ENCODE results near the gene SNCB. TPM values are rescaled to one million over a fixed set of nuclear protein-coding genes. Genes with fewer than 3 reads are reported as not detected.
"Not testable (repeated sequence)": the region's sequence is repeated elsewhere in the genome, so short reads cannot be mapped to it uniquely, and the experiment has no call there.

SNCB gene
- total RNA-seq, 1 donor from 2014 or later, result 0.44 TPM

- Histone ChIP-seq H3K36me3 (no peaks in the 10 kb centered on the region), H3K27me3 (ENCODE audit: low read depth) (peaks cover 45% of the 10 kb centered on the region), H3K9me3 (replicated peaks) (no peaks in the 10 kb centered on the region), H3K4me1 (peaks cover 16% of the 10 kb centered on the region), H3K4me3 (no peak overlapping the region), H3K27ac (replicated peaks) (no peak overlapping the region)
- intact Hi-C loops (cut with micrococcal nuclease), result no loop called here
- DNase-seq, result no peak
- no peak for TF ChIP-seq CTCF (IDR thresholded peaks at IDR 0.05; ENCODE audit: borderline replicate concordance)
Measured at GRCh38 chr5:176606032-176606431, 24.3 kb downstream of the SNCB start.

- DNase-seq, result no peak
- Histone ChIP-seq H3K36me3 (no peaks in the 10 kb centered on the region), H3K27me3 (ENCODE audit: low read depth) (peaks cover 37% of the 10 kb centered on the region), H3K27ac (replicated peaks) (no peak overlapping the region), H3K9me3 (replicated peaks) (no peaks in the 10 kb centered on the region), H3K4me3 (no peak overlapping the region), H3K4me1 (no peaks in the 10 kb centered on the region)
- intact Hi-C loops (cut with micrococcal nuclease), result no loop called here
- no peak for TF ChIP-seq CTCF (IDR thresholded peaks at IDR 0.05; ENCODE audit: borderline replicate concordance)
Measured at GRCh38 chr5:176603091-176603490, 27.2 kb downstream of the SNCB start.

GRCh38 chr5:176601901-176602482, 28.3 kb downstream of the SNCB start:
- DNase-seq, result no peak
- Histone ChIP-seq H3K9me3 (replicated peaks) (no peaks in the 10 kb centered on the region), H3K36me3 (no peaks in the 10 kb centered on the region), H3K4me3 (no peak overlapping the region), H3K4me1 (peaks cover 5% of the 10 kb centered on the region), H3K27me3 (ENCODE audit: low read depth) (peaks cover 43% of the 10 kb centered on the region), H3K27ac (replicated peaks) (no peak overlapping the region)
- TF ChIP-seq CTCF (IDR thresholded peaks at IDR 0.05; ENCODE audit: borderline replicate concordance), result no peak
- intact Hi-C loops (cut with micrococcal nuclease), result no loop called here

GRCh38 chr5:176599749-176600430, 30.4 kb downstream of the SNCB start:
- H3K4me3 ChIP-seq; H3K27ac ChIP-seq (replicated peaks); H3K9me3 ChIP-seq (replicated peaks); H3K4me1 ChIP-seq; H3K36me3 ChIP-seq; DNase-seq; intact Hi-C loops (cut with micrococcal nuclease): not testable (repeated sequence)
- peaks cover 61% of the 10 kb centered on the region for H3K27me3 ChIP-seq (ENCODE audit: low read depth)

GRCh38 chr5:176597417-176598389, 32.6 kb downstream of the SNCB start:
- intact Hi-C loops (cut with micrococcal nuclease), result no loop called here
- no peak for TF ChIP-seq CTCF (IDR thresholded peaks at IDR 0.05; ENCODE audit: borderline replicate concordance)
- Histone ChIP-seq H3K27ac (replicated peaks) (no peak overlapping the region), H3K27me3 (ENCODE audit: low read depth) (peaks cover 65% of the 10 kb centered on the region), H3K9me3 (replicated peaks) (no peaks in the 10 kb centered on the region), H3K36me3 (no peaks in the 10 kb centered on the region), H3K4me1 (peaks cover 9% of the 10 kb centered on the region), H3K4me3 (peak overlapping the region; percentile 57)
- DNase-seq, result no peak

All from left ventricle myocardium inferior (tissue), 1 donor.